Measurements from ENCODE around the gene CPNE7. TPM values are rescaled to one million over a fixed set of nuclear protein-coding genes. Genes with fewer than 3 reads are reported as not detected.

CPNE7 gene
- total and polyA plus RNA-seq, 4 donors = 0.30 to 0.56 (median 0.47) TPM; not detected in 1

DNA sequence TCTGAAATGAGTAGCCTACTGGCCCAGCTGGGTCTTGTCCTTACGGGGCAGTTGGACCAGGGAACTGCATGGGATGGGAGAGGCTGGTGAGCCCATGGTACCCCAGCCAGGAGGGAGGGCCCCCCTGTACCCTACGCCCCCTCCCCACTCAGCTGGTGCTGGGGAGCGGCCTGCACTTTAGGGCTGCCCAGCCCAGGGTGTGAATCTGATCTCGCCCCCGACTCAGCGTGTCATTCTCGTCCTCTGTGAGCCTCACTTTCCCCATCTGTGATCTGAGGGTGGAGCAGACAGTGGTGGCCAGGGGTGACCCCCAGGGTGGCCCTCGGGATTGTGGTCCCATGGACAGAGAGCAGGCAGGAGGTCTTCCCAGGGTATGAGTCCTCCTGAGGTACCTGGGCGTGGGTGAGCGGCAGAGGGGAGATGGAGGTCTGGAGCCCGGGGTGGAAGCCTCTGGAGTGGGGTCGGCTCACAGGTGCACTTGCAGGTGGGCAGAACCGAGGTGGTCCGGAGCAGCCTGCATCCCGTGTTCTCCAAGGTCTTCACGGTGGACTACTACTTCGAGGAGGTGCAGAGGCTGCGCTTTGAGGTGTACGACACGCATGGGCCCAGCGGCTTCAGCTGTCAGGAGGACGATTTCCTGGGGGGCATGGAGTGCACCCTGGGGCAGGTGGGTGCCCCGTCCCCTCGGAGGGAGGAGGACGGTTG is 1.6 kb downstream of the CPNE7 start:
- no peak for DNase-seq (ENCODE audit: low spot score)
- no peak for TF ChIP-seq RXRA (IDR thresholded peaks at IDR 0.05)
- TF ChIP-seq TAF1 (conservative IDR thresholded peaks at IDR 0.05) = no peak
- TF ChIP-seq SP1 (IDR thresholded peaks at IDR 0.05) = no peak
- no peak for TF ChIP-seq JUND (IDR thresholded peaks at IDR 0.05)
- TF ChIP-seq FOXA2 (IDR thresholded peaks at IDR 0.05) = no peak
- TF ChIP-seq, protein P1, sequence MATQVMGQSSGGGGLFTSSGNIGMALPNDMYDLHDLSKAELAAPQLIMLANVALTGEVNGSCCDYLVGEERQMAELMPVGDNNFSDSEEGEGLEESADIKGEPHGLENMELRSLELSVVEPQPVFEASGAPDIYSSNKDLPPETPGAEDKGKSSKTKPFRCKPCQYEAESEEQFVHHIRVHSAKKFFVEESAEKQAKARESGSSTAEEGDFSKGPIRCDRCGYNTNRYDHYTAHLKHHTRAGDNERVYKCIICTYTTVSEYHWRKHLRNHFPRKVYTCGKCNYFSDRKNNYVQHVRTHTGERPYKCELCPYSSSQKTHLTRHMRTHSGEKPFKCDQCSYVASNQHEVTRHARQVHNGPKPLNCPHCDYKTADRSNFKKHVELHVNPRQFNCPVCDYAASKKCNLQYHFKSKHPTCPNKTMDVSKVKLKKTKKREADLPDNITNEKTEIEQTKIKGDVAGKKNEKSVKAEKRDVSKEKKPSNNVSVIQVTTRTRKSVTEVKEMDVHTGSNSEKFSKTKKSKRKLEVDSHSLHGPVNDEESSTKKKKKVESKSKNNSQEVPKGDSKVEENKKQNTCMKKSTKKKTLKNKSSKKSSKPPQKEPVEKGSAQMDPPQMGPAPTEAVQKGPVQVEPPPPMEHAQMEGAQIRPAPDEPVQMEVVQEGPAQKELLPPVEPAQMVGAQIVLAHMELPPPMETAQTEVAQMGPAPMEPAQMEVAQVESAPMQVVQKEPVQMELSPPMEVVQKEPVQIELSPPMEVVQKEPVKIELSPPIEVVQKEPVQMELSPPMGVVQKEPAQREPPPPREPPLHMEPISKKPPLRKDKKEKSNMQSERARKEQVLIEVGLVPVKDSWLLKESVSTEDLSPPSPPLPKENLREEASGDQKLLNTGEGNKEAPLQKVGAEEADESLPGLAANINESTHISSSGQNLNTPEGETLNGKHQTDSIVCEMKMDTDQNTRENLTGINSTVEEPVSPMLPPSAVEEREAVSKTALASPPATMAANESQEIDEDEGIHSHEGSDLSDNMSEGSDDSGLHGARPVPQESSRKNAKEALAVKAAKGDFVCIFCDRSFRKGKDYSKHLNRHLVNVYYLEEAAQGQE (IDR thresholded peaks at IDR 0.05) = no peak
- TF ChIP-seq EGR1 (IDR thresholded peaks at IDR 0.05; ENCODE audit: low read depth in 2 of 2) = no peak
- TF ChIP-seq, protein P2, sequence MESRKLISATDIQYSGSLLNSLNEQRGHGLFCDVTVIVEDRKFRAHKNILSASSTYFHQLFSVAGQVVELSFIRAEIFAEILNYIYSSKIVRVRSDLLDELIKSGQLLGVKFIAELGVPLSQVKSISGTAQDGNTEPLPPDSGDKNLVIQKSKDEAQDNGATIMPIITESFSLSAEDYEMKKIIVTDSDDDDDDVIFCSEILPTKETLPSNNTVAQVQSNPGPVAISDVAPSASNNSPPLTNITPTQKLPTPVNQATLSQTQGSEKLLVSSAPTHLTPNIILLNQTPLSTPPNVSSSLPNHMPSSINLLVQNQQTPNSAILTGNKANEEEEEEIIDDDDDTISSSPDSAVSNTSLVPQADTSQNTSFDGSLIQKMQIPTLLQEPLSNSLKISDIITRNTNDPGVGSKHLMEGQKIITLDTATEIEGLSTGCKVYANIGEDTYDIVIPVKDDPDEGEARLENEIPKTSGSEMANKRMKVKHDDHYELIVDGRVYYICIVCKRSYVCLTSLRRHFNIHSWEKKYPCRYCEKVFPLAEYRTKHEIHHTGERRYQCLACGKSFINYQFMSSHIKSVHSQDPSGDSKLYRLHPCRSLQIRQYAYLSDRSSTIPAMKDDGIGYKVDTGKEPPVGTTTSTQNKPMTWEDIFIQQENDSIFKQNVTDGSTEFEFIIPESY (IDR thresholded peaks at IDR 0.05) = no peak
- TF ChIP-seq HNF4A (conservative IDR thresholded peaks at IDR 0.05) = no peak
- TF ChIP-seq, protein P3, sequence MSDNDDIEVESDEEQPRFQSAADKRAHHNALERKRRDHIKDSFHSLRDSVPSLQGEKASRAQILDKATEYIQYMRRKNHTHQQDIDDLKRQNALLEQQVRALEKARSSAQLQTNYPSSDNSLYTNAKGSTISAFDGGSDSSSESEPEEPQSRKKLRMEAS (IDR thresholded peaks at IDR 0.05) = no peak
- TF ChIP-seq RAD21 (IDR thresholded peaks at IDR 0.05) = no peak
- TF ChIP-seq HNF4G (IDR thresholded peaks at IDR 0.05) = no peak
- TF ChIP-seq GABPA (IDR thresholded peaks at IDR 0.05 in 1 of 2, conservative IDR thresholded peaks at IDR 0.05 in 1 of 2) = no peak
- no peak for TF ChIP-seq FOXA1 (IDR thresholded peaks at IDR 0.05)
- TF ChIP-seq, protein P4, sequence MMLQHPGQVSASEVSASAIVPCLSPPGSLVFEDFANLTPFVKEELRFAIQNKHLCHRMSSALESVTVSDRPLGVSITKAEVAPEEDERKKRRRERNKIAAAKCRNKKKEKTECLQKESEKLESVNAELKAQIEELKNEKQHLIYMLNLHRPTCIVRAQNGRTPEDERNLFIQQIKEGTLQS (IDR thresholded peaks at IDR 0.05) = no peak
- no peak for TF ChIP-seq NR2F2 (IDR thresholded peaks at IDR 0.05)
- TF ChIP-seq, protein P5, sequence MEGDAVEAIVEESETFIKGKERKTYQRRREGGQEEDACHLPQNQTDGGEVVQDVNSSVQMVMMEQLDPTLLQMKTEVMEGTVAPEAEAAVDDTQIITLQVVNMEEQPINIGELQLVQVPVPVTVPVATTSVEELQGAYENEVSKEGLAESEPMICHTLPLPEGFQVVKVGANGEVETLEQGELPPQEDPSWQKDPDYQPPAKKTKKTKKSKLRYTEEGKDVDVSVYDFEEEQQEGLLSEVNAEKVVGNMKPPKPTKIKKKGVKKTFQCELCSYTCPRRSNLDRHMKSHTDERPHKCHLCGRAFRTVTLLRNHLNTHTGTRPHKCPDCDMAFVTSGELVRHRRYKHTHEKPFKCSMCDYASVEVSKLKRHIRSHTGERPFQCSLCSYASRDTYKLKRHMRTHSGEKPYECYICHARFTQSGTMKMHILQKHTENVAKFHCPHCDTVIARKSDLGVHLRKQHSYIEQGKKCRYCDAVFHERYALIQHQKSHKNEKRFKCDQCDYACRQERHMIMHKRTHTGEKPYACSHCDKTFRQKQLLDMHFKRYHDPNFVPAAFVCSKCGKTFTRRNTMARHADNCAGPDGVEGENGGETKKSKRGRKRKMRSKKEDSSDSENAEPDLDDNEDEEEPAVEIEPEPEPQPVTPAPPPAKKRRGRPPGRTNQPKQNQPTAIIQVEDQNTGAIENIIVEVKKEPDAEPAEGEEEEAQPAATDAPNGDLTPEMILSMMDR (IDR thresholded peaks at IDR 0.05; ENCODE audit: low read depth, low read length, missing input control) = no peak
- no peak for TF ChIP-seq YY1 (IDR thresholded peaks at IDR 0.05)
- no peak overlapping the region for H3K9ac ChIP-seq (ENCODE audit: low read depth in 1 of 2, low read length in 2 of 2)
- WGBS = 88% methylated on average over 25 of the region's 25 CpGs
- no peak overlapping the region for H3K4me3 ChIP-seq (ENCODE audit: low read depth in 1 of 3, low read length in 3 of 3)
- no peaks in the 10 kb centered on the region for H3K36me3 ChIP-seq (ENCODE audit: control insufficient read depth in 4 of 4, insufficient read depth in 3 of 4, low read depth in 1 of 4, low read length in 3 of 4)
- H3K9me3 ChIP-seq (ENCODE audit: control insufficient read depth in 4 of 4, low read length in 3 of 4) = no peaks in the 10 kb centered on the region
- peaks cover 0 to 3% (median 0%) of the 10 kb centered on the region in 4 donors for H3K27me3 ChIP-seq (ENCODE audit: control insufficient read depth in 4 of 4, insufficient read depth in 4 of 4, low read length in 3 of 4)
- H3K4me1 ChIP-seq (ENCODE audit: control insufficient read depth in 4 of 4, insufficient read depth in 4 of 4, low read length in 3 of 4) = peaks cover 10 to 23% (median 17%) of the 10 kb centered on the region in 4 donors
- no peak overlapping the region for H3K27ac ChIP-seq (ENCODE audit: low read depth in 1 of 2, low read length in 2 of 2)
